ENCODE measurements around the gene MMAB. TPM values are rescaled to one million over a fixed set of nuclear protein-coding genes. Genes with fewer than 3 reads are reported as not detected.

The MMAB gene
- total RNA-seq, 1 donor from 2014 or later = 43.5 TPM

- intact Hi-C loops (cut with DNase I) = no loop called here
Measured at GRCh38 chr12:109542876-109543275, 30.4 kb downstream of the MMAB start.

GRCh38 chr12:109542014-109542413, 31.3 kb downstream of the MMAB start:
- Histone ChIP-seq H3K4me1 (no peaks in the 10 kb centered on the region), H3K27ac (no peak overlapping the region), H3K4me3 (no peak overlapping the region), H3K9me3 (no peaks in the 10 kb centered on the region), H3K27me3 (no peaks in the 10 kb centered on the region), H3K36me3 (peaks cover 0 to 27% of the 10 kb centered on the region in 2 donors)
- intact Hi-C loops (cut with DNase I) = no loop called here
- no peak for DNase-seq (ENCODE audit: low spot score in 2 of 2)
- no peak for TF ChIP-seq CTCF (IDR thresholded peaks at IDR 0.05)

More at GRCh38 chr12:109542876-109543275, 30.4 kb downstream of the MMAB start:
- Histone ChIP-seq H3K4me1 (no peaks in the 10 kb centered on the region), H3K9me3 (no peaks in the 10 kb centered on the region), H3K4me3 (no peak overlapping the region), H3K27ac (no peak overlapping the region), H3K27me3 (no peaks in the 10 kb centered on the region), H3K36me3 (peaks cover 0 to 23% of the 10 kb centered on the region in 2 donors)
- DNase-seq (ENCODE audit: low spot score in 2 of 2) = no peak
- no peak for TF ChIP-seq CTCF (IDR thresholded peaks at IDR 0.05)

GRCh38 chr12:109541413-109541726, 31.9 kb downstream of the MMAB start:
- H3K4me3 ChIP-seq = no peak overlapping the region
- no peak for DNase-seq (ENCODE audit: low spot score in 2 of 2)
- H3K27ac ChIP-seq = no peak overlapping the region
- peaks cover 0 to 28% of the 10 kb centered on the region in 2 donors for H3K36me3 ChIP-seq
- no peaks in the 10 kb centered on the region for H3K9me3 ChIP-seq
- intact Hi-C loops (cut with DNase I) = no loop called here
- no peaks in the 10 kb centered on the region for H3K27me3 ChIP-seq
- TF ChIP-seq CTCF (IDR thresholded peaks at IDR 0.05) = no peak
- H3K4me1 ChIP-seq = no peaks in the 10 kb centered on the region

GRCh38 chr12:109540526-109541412, 32.5 kb downstream of the MMAB start:
- intact Hi-C loops (cut with DNase I) = no loop called here
- Histone ChIP-seq H3K36me3 (peaks cover 0 to 30% of the 10 kb centered on the region in 2 donors), H3K9me3 (no peaks in the 10 kb centered on the region), H3K4me1 (no peaks in the 10 kb centered on the region), H3K27me3 (no peaks in the 10 kb centered on the region), H3K4me3 (no peak overlapping the region), H3K27ac (no peak overlapping the region)
- no peak for DNase-seq (ENCODE audit: low spot score in 2 of 2)
- no peak for TF ChIP-seq CTCF (IDR thresholded peaks at IDR 0.05)

GRCh38 chr12:109539508-109539907, 33.8 kb downstream of the MMAB start:
- H3K4me1 ChIP-seq = no peaks in the 10 kb centered on the region
- H3K4me3 ChIP-seq = no peak overlapping the region
- intact Hi-C loops (cut with DNase I) = no loop called here
- H3K27me3 ChIP-seq = no peaks in the 10 kb centered on the region
- no peaks in the 10 kb centered on the region for H3K9me3 ChIP-seq
- peaks cover 8 to 43% of the 10 kb centered on the region in 2 donors for H3K36me3 ChIP-seq
- no peak for DNase-seq (ENCODE audit: low spot score in 2 of 2)
- H3K27ac ChIP-seq = no peak overlapping the region
- no peak for TF ChIP-seq CTCF (IDR thresholded peaks at IDR 0.05)

All from ascending aorta (tissue), 2 donors.